Mesendoderm (in vitro differentiated cells): Measurements from ENCODE around the gene ZXDC.

Source experiments
- DNase-seq: peaks from one replicate; pipeline ENCODE4 v3.0.0; 2013
- H2AK5ac ChIP-seq: 2 replicates; pipeline ENCODE4 v1.6.1; 2013; ENCODE audit warnings: low read length, inconsistent platforms
- H2BK120ac ChIP-seq: 2 replicates; pipeline ENCODE4 v1.6.1; 2013; ENCODE audit warnings: low read depth, mild to moderate bottlenecking, low read length, moderate library complexity, mixed read lengths
- H2BK15ac ChIP-seq: replicated peaks from 2 replicates; pipeline ENCODE4 v1.6.1; 2013; ENCODE audit warnings: low read depth, mild to moderate bottlenecking, moderate library complexity
- H2BK5ac ChIP-seq: 2 replicates; pipeline ENCODE4 v1.6.1; 2013; ENCODE audit warnings: low read length, inconsistent platforms
- H3K18ac ChIP-seq: 2 replicates; pipeline ENCODE4 v1.6.1; 2013; ENCODE audit warnings: mild to moderate bottlenecking, low read length, mixed read lengths
- H3K23ac ChIP-seq: one replicate; pipeline ENCODE4 v1.6.1; 2013; ENCODE audit warnings: low read length
- H3K27ac ChIP-seq: 2 replicates; pipeline ENCODE4 v1.5.1; 2013; ENCODE audit warnings: low read depth, mild to moderate bottlenecking, inconsistent platforms, low read length, moderate library complexity
- H3K27me3 ChIP-seq: 2 replicates; pipeline ENCODE4 v1.6.1; 2013; ENCODE audit warnings: low read length, control low read depth, mild to moderate bottlenecking, inconsistent platforms; ENCODE audit not compliant: insufficient read depth, poor library complexity
- H3K36me3 ChIP-seq: 2 replicates; pipeline ENCODE4 v1.6.1; 2013; ENCODE audit warnings: low read length, inconsistent platforms; ENCODE audit not compliant: control insufficient read depth, insufficient read depth
- H3K4ac ChIP-seq: one replicate; pipeline ENCODE4 v1.6.1; 2013; ENCODE audit warnings: low read depth, mild to moderate bottlenecking, low read length, moderate library complexity
- H3K4me1 ChIP-seq: 2 replicates; pipeline ENCODE4 v1.6.1; 2013; ENCODE audit warnings: low read depth, low read length, inconsistent platforms; ENCODE audit not compliant: control insufficient read depth
- H3K4me2 ChIP-seq: 2 replicates; pipeline ENCODE4 v1.6.1; 2013; ENCODE audit warnings: low read length
- H3K4me3 ChIP-seq: 2 replicates; pipeline ENCODE4 v1.5.1; 2013; ENCODE audit warnings: mild to moderate bottlenecking, low read length
- H3K56ac ChIP-seq: one replicate; pipeline ENCODE4 v1.6.1; 2013; ENCODE audit warnings: low read length
- H3K79me1 ChIP-seq: 2 replicates; pipeline ENCODE4 v1.6.1; 2013; ENCODE audit warnings: low read length, inconsistent platforms
- H3K79me2 ChIP-seq: 2 replicates; pipeline ENCODE4 v1.6.1; 2013; ENCODE audit warnings: mild to moderate bottlenecking, low read length; ENCODE audit not compliant: control insufficient read depth, insufficient read depth
- H3K9ac ChIP-seq: 2 replicates; pipeline ENCODE4 v1.6.1; 2013; ENCODE audit warnings: low read length, inconsistent platforms
- H4K5ac ChIP-seq: one replicate; pipeline ENCODE4 v1.6.1; 2013; ENCODE audit warnings: low read length
- H4K8ac ChIP-seq: one replicate; pipeline ENCODE4 v1.6.1; 2013; ENCODE audit warnings: low read depth, mild to moderate bottlenecking, control low read depth, low read length, moderate library complexity
- WGBS: extraction: QIAGEN DNeasy Blood & Tissue Kit; methylation state at CpG from one replicate; pipeline ENCODE4 v1.1.7; 2013; ENCODE audit warnings: low lambda C conversion rate, missing lambda C conversion rate; ENCODE audit not compliant: insufficient coverage; ENCODE audit errors: extremely low coverage; 5-methylcytosine and 5-hydroxymethylcytosine counted together

ZXDC gene

DNA sequence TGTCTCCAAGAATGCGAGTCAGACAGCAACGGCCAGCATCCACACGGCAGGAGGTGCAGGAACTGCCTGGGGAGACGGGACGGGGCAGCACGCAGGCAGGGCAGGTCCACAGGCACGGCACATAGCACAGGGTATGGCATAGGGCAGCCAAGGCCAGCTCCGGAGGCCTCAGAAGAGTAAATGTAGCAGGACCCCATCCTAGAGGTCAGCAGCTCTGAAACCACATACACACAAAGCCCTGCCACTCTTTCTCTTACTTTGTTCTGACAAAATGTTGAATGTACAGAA is 26.9 kb downstream of the ZXDC start:
- no peaks in the 10 kb centered on the region for H3K36me3 ChIP-seq

DNA sequence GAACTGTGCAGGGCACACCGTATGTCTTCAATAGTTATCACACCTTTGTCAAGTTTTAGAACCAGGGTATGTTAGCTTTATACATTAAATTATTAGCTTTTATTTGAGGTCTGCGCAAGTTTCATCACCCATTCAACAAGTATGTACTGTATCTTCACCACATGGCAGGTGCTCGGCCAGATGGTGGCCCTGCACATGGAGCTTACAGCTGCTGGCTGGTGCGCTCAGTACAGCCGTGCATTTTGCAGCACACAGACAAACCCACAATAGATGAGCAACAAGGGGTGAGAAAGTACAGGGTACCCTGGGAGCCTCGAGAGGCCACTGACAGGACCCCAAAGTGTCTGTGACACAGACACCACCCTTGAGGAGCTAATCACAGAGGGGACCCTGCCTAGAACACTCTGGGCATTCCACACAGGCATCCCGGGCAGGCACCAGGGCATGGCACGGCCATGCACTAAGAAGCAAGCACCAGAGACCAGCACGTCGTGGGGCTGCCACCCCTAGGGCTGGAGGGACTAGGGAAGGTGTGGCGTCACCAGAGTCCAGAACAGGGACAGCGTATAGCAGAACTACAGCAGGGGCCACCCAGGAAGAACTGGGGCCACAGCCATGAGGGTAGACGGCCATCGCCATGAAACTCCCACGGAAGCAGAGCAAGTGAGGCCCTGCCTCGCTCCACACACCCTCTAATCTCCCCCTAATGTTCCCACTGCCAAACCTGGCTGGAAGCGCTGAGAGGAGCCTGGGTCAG is 27.4 kb downstream of the ZXDC start:
- no peak overlapping the region for H3K9ac ChIP-seq
- no CpG with 5 or more reads among the region's 17 CpGs for WGBS
- no peak overlapping the region for H2AK5ac ChIP-seq
- no peak overlapping the region for H3K27ac ChIP-seq
- DNase-seq: no peak
- H3K27me3 ChIP-seq: no peaks in the 10 kb centered on the region
- no peak overlapping the region for H3K23ac ChIP-seq
- H3K4me1 ChIP-seq: no peaks in the 10 kb centered on the region
- H3K4me2 ChIP-seq: no peak overlapping the region
- no peaks in the 10 kb centered on the region for H3K36me3 ChIP-seq
- H2BK15ac ChIP-seq: no peak overlapping the region
- no peak overlapping the region for H3K18ac ChIP-seq
- H3K79me1 ChIP-seq: no peaks in the 10 kb centered on the region
- H2BK120ac ChIP-seq: no peak overlapping the region
- H4K8ac ChIP-seq: no peak overlapping the region
- no peak overlapping the region for H3K4me3 ChIP-seq
- H3K79me2 ChIP-seq: no peaks in the 10 kb centered on the region
- no peak overlapping the region for H3K56ac ChIP-seq
- no peak overlapping the region for H2BK5ac ChIP-seq
- H3K4ac ChIP-seq: no peak overlapping the region
- H4K5ac ChIP-seq: no peak overlapping the region

More for the DNA sequence above, 26.9 kb downstream of the ZXDC start:
- H3K9ac ChIP-seq: no peak overlapping the region
- no peaks in the 10 kb centered on the region for H3K79me1 ChIP-seq
- H3K4me1 ChIP-seq: no peaks in the 10 kb centered on the region
- no peak overlapping the region for H3K4ac ChIP-seq
- H2BK120ac ChIP-seq: no peak overlapping the region
- H3K4me3 ChIP-seq: no peak overlapping the region
- no peak overlapping the region for H3K23ac ChIP-seq
- H4K5ac ChIP-seq: no peak overlapping the region
- no peak overlapping the region for H4K8ac ChIP-seq
- H3K27ac ChIP-seq: no peak overlapping the region
- H2BK5ac ChIP-seq: no peak overlapping the region
- no peak for DNase-seq
- no peak overlapping the region for H3K4me2 ChIP-seq
- no peak overlapping the region for H2BK15ac ChIP-seq
- H3K27me3 ChIP-seq: no peaks in the 10 kb centered on the region
- H3K18ac ChIP-seq: no peak overlapping the region
- H3K56ac ChIP-seq: no peak overlapping the region
- H3K79me2 ChIP-seq: no peaks in the 10 kb centered on the region
- no CpG with 5 or more reads among the region's 8 CpGs for WGBS
- H2AK5ac ChIP-seq: no peak overlapping the region

DNA sequence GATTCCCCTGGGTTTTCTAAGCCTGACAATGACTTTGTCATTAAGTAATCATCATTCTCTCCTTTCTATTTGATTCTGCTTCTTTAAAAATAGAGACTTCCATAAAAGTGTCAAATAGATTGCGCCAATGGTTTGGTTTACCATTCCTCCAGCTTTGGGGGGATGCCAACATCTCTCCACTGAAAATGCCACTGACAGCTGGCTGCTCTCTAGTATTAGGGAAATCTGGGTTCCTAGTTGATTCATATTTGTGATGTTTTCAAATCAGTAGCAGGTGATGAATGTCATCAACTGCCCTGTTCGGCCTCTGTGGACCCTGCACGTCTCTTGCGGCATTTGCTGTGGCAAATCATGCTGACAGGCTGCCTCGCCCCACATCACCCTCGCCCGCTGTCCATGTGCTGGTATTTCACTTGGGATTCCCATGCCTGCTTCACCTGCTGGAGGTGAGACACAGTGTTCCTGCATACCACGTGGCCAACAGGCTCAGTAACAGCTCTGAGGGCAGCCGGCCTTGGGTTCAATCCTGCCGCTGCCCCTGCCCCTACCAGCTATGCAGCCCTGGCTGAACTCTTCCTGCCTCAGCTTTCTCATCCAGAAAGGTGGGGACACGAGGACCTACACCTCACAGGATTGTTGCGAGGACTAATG is 28.1 kb downstream of the ZXDC start:
- no peaks in the 10 kb centered on the region for H3K4me1 ChIP-seq
- H3K23ac ChIP-seq: no peak overlapping the region
- H3K18ac ChIP-seq: no peak overlapping the region
- no peak overlapping the region for H3K4ac ChIP-seq
- H2BK15ac ChIP-seq: no peak overlapping the region
- WGBS: no CpG with 5 or more reads among the region's 12 CpGs
- no peak overlapping the region for H2AK5ac ChIP-seq
- no peak overlapping the region for H4K8ac ChIP-seq
- H3K9ac ChIP-seq: no peak overlapping the region
- DNase-seq: no peak
- H3K56ac ChIP-seq: no peak overlapping the region
- H3K36me3 ChIP-seq: no peaks in the 10 kb centered on the region
- no peaks in the 10 kb centered on the region for H3K27me3 ChIP-seq
- H3K4me3 ChIP-seq: no peak overlapping the region
- no peak overlapping the region for H2BK5ac ChIP-seq
- H3K79me1 ChIP-seq: no peaks in the 10 kb centered on the region
- no peak overlapping the region for H3K4me2 ChIP-seq
- no peak overlapping the region for H4K5ac ChIP-seq
- no peak overlapping the region for H2BK120ac ChIP-seq
- no peak overlapping the region for H3K27ac ChIP-seq
- no peaks in the 10 kb centered on the region for H3K79me2 ChIP-seq

GRCh38 chr3:126446791-126447190 is 28.9 kb downstream of the ZXDC start:
- Histone ChIP-seq H2BK15ac (no peak overlapping the region), H3K27me3 (no peaks in the 10 kb centered on the region), H3K9ac (no peak overlapping the region), H3K4ac (no peak overlapping the region), H3K36me3 (no peaks in the 10 kb centered on the region), H4K8ac (no peak overlapping the region), H3K79me2 (no peaks in the 10 kb centered on the region), H2BK5ac (no peak overlapping the region), H3K27ac (no peak overlapping the region), H4K5ac (no peak overlapping the region), H2AK5ac (no peak overlapping the region), H3K79me1 (no peaks in the 10 kb centered on the region), H3K4me2 (no peak overlapping the region), H3K18ac (no peak overlapping the region), H2BK120ac (no peak overlapping the region), H3K4me3 (no peak overlapping the region), H3K23ac (no peak overlapping the region), H3K56ac (no peak overlapping the region), H3K4me1 (no peaks in the 10 kb centered on the region)
- no CpG with 5 or more reads among the region's 2 CpGs for WGBS
- no peak for DNase-seq

GRCh38 chr3:126446301-126446700 is 29.4 kb downstream of the ZXDC start:
- H3K79me2 ChIP-seq: no peaks in the 10 kb centered on the region

DNA sequence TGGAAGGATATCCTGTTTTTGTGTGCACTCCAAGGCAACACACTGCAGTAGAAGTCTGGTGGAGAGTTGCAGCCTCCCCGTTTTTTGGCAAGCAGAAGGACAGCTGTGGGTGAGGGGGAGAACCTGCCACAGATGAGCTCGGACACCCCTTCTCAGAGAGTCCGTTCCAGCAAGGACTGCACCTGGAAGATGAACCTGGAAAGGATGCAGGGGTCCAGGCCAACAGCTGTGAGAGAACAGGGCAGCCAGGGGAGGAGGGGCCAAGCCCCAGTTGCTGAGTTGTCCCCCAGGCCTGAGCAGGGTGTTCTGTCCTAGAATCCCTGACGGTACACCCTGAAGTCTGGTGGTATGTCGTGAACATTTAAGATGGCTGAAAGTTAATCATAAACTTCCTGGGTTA is 30.2 kb downstream of the ZXDC start:
- Histone ChIP-seq H2BK120ac (no peak overlapping the region), H2BK15ac (no peak overlapping the region), H3K27me3 (no peaks in the 10 kb centered on the region), H4K5ac (no peak overlapping the region), H3K4ac (no peak overlapping the region), H3K27ac (no peak overlapping the region), H3K79me1 (no peaks in the 10 kb centered on the region), H3K23ac (no peak overlapping the region), H3K79me2 (no peaks in the 10 kb centered on the region), H3K4me3 (no peak overlapping the region), H3K56ac (no peak overlapping the region), H2AK5ac (no peak overlapping the region), H2BK5ac (no peak overlapping the region), H3K4me2 (no peak overlapping the region), H3K9ac (no peak overlapping the region), H3K36me3 (no peaks in the 10 kb centered on the region), H3K4me1 (no peaks in the 10 kb centered on the region), H4K8ac (no peak overlapping the region), H3K18ac (no peak overlapping the region)
- no peak for DNase-seq
- WGBS: no CpG with 5 or more reads among the region's 5 CpGs

More at GRCh38 chr3:126446301-126446700, 29.4 kb downstream of the ZXDC start:
- H3K79me1 ChIP-seq: no peaks in the 10 kb centered on the region
- H3K4ac ChIP-seq: no peak overlapping the region
- no peak overlapping the region for H3K23ac ChIP-seq
- no peak overlapping the region for H3K4me3 ChIP-seq
- no peaks in the 10 kb centered on the region for H3K36me3 ChIP-seq
- H3K4me1 ChIP-seq: no peaks in the 10 kb centered on the region
- no peak overlapping the region for H4K8ac ChIP-seq
- no peak overlapping the region for H3K56ac ChIP-seq
- peak; percentile 20 for DNase-seq
- no peak overlapping the region for H3K4me2 ChIP-seq
- no peak overlapping the region for H2BK5ac ChIP-seq
- no peak overlapping the region for H3K9ac ChIP-seq
- H2AK5ac ChIP-seq: no peak overlapping the region
- no peak overlapping the region for H2BK15ac ChIP-seq
- no peaks in the 10 kb centered on the region for H3K27me3 ChIP-seq
- no peak overlapping the region for H2BK120ac ChIP-seq
- H4K5ac ChIP-seq: no peak overlapping the region
- no peak overlapping the region for H3K27ac ChIP-seq
- no peak overlapping the region for H3K18ac ChIP-seq
- WGBS: no CpG with 5 or more reads among the region's 8 CpGs
